ENCODE measurements around the gene PBLD. TPM values are rescaled to one million over a fixed set of nuclear protein-coding genes. Genes with fewer than 3 reads are reported as not detected.

PBLD gene
- total RNA-seq, 1 experiment from 2014 or later: 11.7 TPM

GRCh38 chr10:68235111-68235510 lies 97.6 kb downstream of the PBLD start:
- intact Hi-C loops (cut with micrococcal nuclease; ENCODE audit: unreplicated experiment): no loop called here
- ATAC-seq: no peak
- Histone ChIP-seq H3K36me3 (ENCODE audit: control insufficient read depth, insufficient read depth, low read length) (no peaks in the 10 kb centered on the region), H3K27me3 (ENCODE audit: control insufficient read depth, insufficient read depth, low read length) (no peaks in the 10 kb centered on the region), H3K4me3 (ENCODE audit: low read depth in 2 of 2, low read length in 2 of 2) (no peak overlapping the region), H3K4me1 (ENCODE audit: control insufficient read depth, insufficient read depth, low read length) (peaks cover 12% of the 10 kb centered on the region), H3K27ac (ENCODE audit: low read length) (no peak overlapping the region), H3K9me3 (ENCODE audit: control insufficient read depth, insufficient read depth, low read depth, low read length) (no peaks in the 10 kb centered on the region)
- TF ChIP-seq TCF7L2 (IDR thresholded peaks at IDR 0.05; ENCODE audit: low read depth, low read length) (no peak), POLR2AphosphoS5 (IDR thresholded peaks at IDR 0.05; ENCODE audit: low read depth, low read length) (no peak), CTCF (IDR thresholded peaks at IDR 0.05) (no peak), REST (IDR thresholded peaks at IDR 0.05; ENCODE audit: insufficient read depth in 1 of 2, low read depth in 2 of 2, low read length in 1 of 2) (no peak), SIN3A (IDR thresholded peaks at IDR 0.05; ENCODE audit: borderline replicate concordance, insufficient read depth, low read depth, low read length) (no peak)
- no TSS peak for BruUV-seq (replicated peaks)
- CTCF ChIA-PET: no interaction called here
- no peak for DNase-seq (ENCODE audit: low read depth, low spot score)
- in situ Hi-C loops (cut with HindIII; ENCODE audit: low pct_unique_long_range_greater_than_20kb, low sequenced_read_pairs): no loop called here
- POLR2A ChIA-PET: no interaction called here

- H3K27me3 ChIP-seq (ENCODE audit: control insufficient read depth, insufficient read depth, low read length): no peaks in the 10 kb centered on the region
- no TSS peak for BruUV-seq (replicated peaks)
- no peak overlapping the region for H3K4me3 ChIP-seq (ENCODE audit: low read depth in 2 of 2, low read length in 2 of 2)
- no peak for DNase-seq (ENCODE audit: low read depth, low spot score)
- H3K27ac ChIP-seq (ENCODE audit: low read length): no peak overlapping the region
- H3K36me3 ChIP-seq (ENCODE audit: control insufficient read depth, insufficient read depth, low read length): no peaks in the 10 kb centered on the region
- CTCF ChIA-PET: no interaction called here
- POLR2A ChIA-PET: no interaction called here
- H3K4me1 ChIP-seq (ENCODE audit: control insufficient read depth, insufficient read depth, low read length): peaks cover 12% of the 10 kb centered on the region
- in situ Hi-C loops (cut with HindIII; ENCODE audit: low pct_unique_long_range_greater_than_20kb, low sequenced_read_pairs) (no loop called here), intact Hi-C loops (cut with micrococcal nuclease; ENCODE audit: unreplicated experiment) (no loop called here)
- H3K9me3 ChIP-seq (ENCODE audit: control insufficient read depth, insufficient read depth, low read depth, low read length): no peaks in the 10 kb centered on the region
- TF ChIP-seq POLR2AphosphoS5 (IDR thresholded peaks at IDR 0.05; ENCODE audit: low read depth, low read length): no peak
- no peak for TF ChIP-seq CTCF (IDR thresholded peaks at IDR 0.05)
- no peak for TF ChIP-seq TCF7L2 (IDR thresholded peaks at IDR 0.05; ENCODE audit: low read depth, low read length)
- TF ChIP-seq REST (IDR thresholded peaks at IDR 0.05; ENCODE audit: insufficient read depth in 1 of 2, low read depth in 2 of 2, low read length in 1 of 2): no peak
- TF ChIP-seq SIN3A (IDR thresholded peaks at IDR 0.05; ENCODE audit: borderline replicate concordance, insufficient read depth, low read depth, low read length): no peak
- no peak for ATAC-seq
Measured at GRCh38 chr10:68233046-68233445, 99.7 kb downstream of the PBLD start.

Other genes starting within 250 kb of the PBLD start
- gene MYPN, start 223.4 kb downstream of the PBLD start, total RNA-seq (2021; ENCODE audit: unreplicated experiment): 39.1 TPM
- gene ATOH7, start 100.8 kb downstream of the PBLD start, total RNA-seq (2021; ENCODE audit: unreplicated experiment): 0.28 TPM
- 143 TPM for gene HNRNPH3, start 864 bp downstream of the PBLD start, total RNA-seq (2021; ENCODE audit: unreplicated experiment)
- 25.1 TPM for gene RUFY2, start 74.3 kb upstream of the PBLD start, total RNA-seq (2021; ENCODE audit: unreplicated experiment)
- 29.0 TPM for gene DNA2, start 139.0 kb upstream of the PBLD start, total RNA-seq (2021; ENCODE audit: unreplicated experiment)
- 20.8 TPM for gene SLC25A16, start 194.6 kb upstream of the PBLD start, total RNA-seq (2021; ENCODE audit: unreplicated experiment)
- gene TET1, start 227.4 kb upstream of the PBLD start, total RNA-seq (2021; ENCODE audit: unreplicated experiment): 2.3 TPM

All from Panc1 (cell line).